Frontal cortex (tissue), 4 donors: Measurements from ENCODE around the gene GPR162. TPM values are rescaled to one million over a fixed set of nuclear protein-coding genes. Genes with fewer than 3 reads are reported as not detected.
"Not testable (repeated sequence)": the region's sequence is repeated elsewhere in the genome, so short reads cannot be mapped to it uniquely, and the experiment has no call there.

ENCODE experiments used
- DNase-seq, 2 donors: peaks; one replicate each; pipeline ENCODE4 v3.0.0; 2012; ENCODE audit warnings: low spot score in 2 of 2
- FAIRE-seq: peaks from 2 replicates; lab custom pipeline; 2012; peaks lifted over from hg19 to GRCh38; lab: Jason Lieb, UNC
- total RNA-seq: library from RNA; depleted of rRNA; stranded (reverse); fragments of >200 nt; gene quantifications from one replicate; pipeline ENCODE4 v1.2.3, GENCODE V29; 2014
- donor health status: control.
- donor health status: control.
- donor health status: control.

GPR162 gene
- total RNA-seq, 1 donor from 2014 or later, result 81.1 TPM

- no peak for FAIRE-seq
Measured at GRCh38 chr12:6869049-6870021, 47.7 kb downstream of the GPR162 start.

GRCh38 chr12:6870304-6870703 lies 48.7 kb downstream of the GPR162 start:
- DNase-seq, FAIRE-seq: not testable (repeated sequence)

More at GRCh38 chr12:6869049-6870021, 47.7 kb downstream of the GPR162 start:
- DNase-seq, result peak; percentile 75 to 78

GRCh38 chr12:6871052-6871957 lies 49.7 kb downstream of the GPR162 start:
- DNase-seq (no peak), FAIRE-seq (no peak)

GRCh38 chr12:6872073-6873048 lies 50.7 kb downstream of the GPR162 start:
- FAIRE-seq (no peak), DNase-seq (peak; percentile 83 to 86)

GRCh38 chr12:6873094-6874014 lies 51.7 kb downstream of the GPR162 start, which contains the start of gene SPSB2:
TSS of gene SPSB2 (minus strand) at chr12:6873303. CDS start at chr12:6872901, 402 bp downstream.
- FAIRE-seq, result no peak
- DNase-seq, result peak; percentile 93 to 94

GRCh38 chr12:6874015-6874368 lies 52.4 kb downstream of the GPR162 start:
- DNase-seq, FAIRE-seq: not testable (repeated sequence)

Other genes with a start within 250 kb of the GPR162 start
- gene CHD4, start 214.4 kb upstream of the GPR162 start, total RNA-seq, result 201 TPM
- 0.41 TPM for gene LPAR5, start 185.9 kb upstream of the GPR162 start, total RNA-seq
- 0.41 TPM for gene ACRBP, start 174.4 kb upstream of the GPR162 start, total RNA-seq
- gene ING4, start 158.7 kb upstream of the GPR162 start, total RNA-seq, result 81.9 TPM
- gene ZNF384, start 132.4 kb upstream of the GPR162 start, total RNA-seq, result 12.2 TPM
- 1.2 TPM for gene PIANP, start 121.0 kb upstream of the GPR162 start, total RNA-seq
- 24.5 TPM for gene COPS7A, start 97.8 kb upstream of the GPR162 start, total RNA-seq
- 77.9 TPM for gene MLF2, start 68.7 kb upstream of the GPR162 start, total RNA-seq
- gene PTMS, start 55.5 kb upstream of the GPR162 start, total RNA-seq, result 47.7 TPM
- gene LAG3, start 49.3 kb upstream of the GPR162 start, total RNA-seq, result under 0.01 TPM
- gene CD4, start 32.3 kb upstream of the GPR162 start, total RNA-seq, result 2.0 TPM
- 11.0 TPM for gene P3H3, start 6.6 kb downstream of the GPR162 start, total RNA-seq
- 1.2 TPM for gene GNB3, start 19.1 kb downstream of the GPR162 start, total RNA-seq
- 2.9 TPM for gene CDCA3, start 29.5 kb downstream of the GPR162 start, total RNA-seq
- gene USP5, start 30.3 kb downstream of the GPR162 start, total RNA-seq, result 77.5 TPM
- 293 TPM for gene TPI1, start 45.7 kb downstream of the GPR162 start, total RNA-seq
- gene SPSB2, start 51.5 kb downstream of the GPR162 start, total RNA-seq, result 1.6 TPM
- gene LRRC23, start 83.0 kb downstream of the GPR162 start, total RNA-seq, result 6.5 TPM
- gene ENO2, start 92.8 kb downstream of the GPR162 start, total RNA-seq, result 169 TPM
- 11.8 TPM for gene ATN1, start 106.1 kb downstream of the GPR162 start, total RNA-seq
- not detected for gene RNU7-1, start 122.0 kb downstream of the GPR162 start, total RNA-seq
- 322 TPM for gene C12orf57, start 122.2 kb downstream of the GPR162 start, total RNA-seq
- gene PTPN6, start 129.5 kb downstream of the GPR162 start, total RNA-seq, result 1.6 TPM
- gene PHB2, start 148.8 kb downstream of the GPR162 start, total RNA-seq, result 175 TPM
- gene EMG1, start 149.1 kb downstream of the GPR162 start, total RNA-seq, result 22.4 TPM
- gene LPCAT3, start 196.7 kb downstream of the GPR162 start, total RNA-seq, result 6.5 TPM
- 6.5 TPM for gene C1S, start 238.9 kb downstream of the GPR162 start, total RNA-seq